ENCODE results near the gene SMARCB1. TPM values are rescaled to one million over a fixed set of nuclear protein-coding genes. Genes with fewer than 3 reads are reported as not detected.

SMARCB1 gene
- total and polyA plus RNA-seq, 2 donors (not counting 1 experiment from before 2014, with no cell fraction given) = 179 to 190 TPM

DNA sequence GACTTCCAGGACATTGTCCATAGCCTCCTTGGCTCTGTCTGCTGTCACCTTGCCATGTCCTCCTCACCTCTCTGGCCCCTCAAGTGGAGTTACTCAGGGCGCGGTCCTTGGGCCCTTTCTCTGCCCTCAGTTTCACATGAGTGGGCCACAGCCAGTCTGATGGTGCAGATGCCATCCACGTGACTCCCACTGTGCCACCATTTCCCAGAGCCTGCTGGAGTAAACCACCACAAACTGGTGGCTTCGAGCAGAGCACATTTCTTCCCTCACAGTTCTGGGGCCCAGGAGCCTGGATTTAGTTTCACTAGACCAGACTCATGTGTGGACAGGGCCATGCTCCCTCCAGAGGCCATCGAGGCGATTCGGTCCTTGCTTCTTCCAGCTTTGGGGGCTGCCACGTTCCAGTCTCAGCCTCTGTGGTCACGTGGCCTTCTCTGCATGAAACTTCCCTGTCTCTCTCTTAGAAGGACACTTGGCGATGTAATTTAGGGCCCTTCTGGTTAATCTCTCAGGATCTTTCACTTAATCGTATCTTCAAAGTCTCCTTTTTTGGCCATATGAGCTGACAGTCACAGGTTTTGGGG is 14.6 kb downstream of the SMARCB1 start:
- no peaks in the 10 kb centered on the region for H3K9me3 Mint-ChIP-seq (ENCODE audit: insufficient read depth)
- ChIA-PET CTCF (interaction anchor here (1.4 to 2.4 kb wide), 4 partner anchors 30 to 49 kb away, joined by 3 to 6 read pairs (median 6); partner anchors contain the start of gene DERL3), POLR2A (interaction anchor here (1.0 to 4.2 kb wide), 10 partner anchors 19 to 85 kb away, joined by 3 to 26 read pairs (median 6); partner anchors contain the start of genes DERL3, MMP11 and SLC2A11)
- Histone ChIP-seq H3K79me2 (ENCODE audit: control insufficient read depth, insufficient read depth, low read length) (peaks cover 51% of the 10 kb centered on the region), H3K4me3 (ENCODE audit: control extremely low read depth in 1 of 5, extremely low read depth in 1 of 5, insufficient read depth in 1 of 5, low read depth in 2 of 5, low read length in 4 of 5) (no peak overlapping the region), H3K9me3 (ENCODE audit: control extremely low read depth in 1 of 3, control insufficient read depth in 2 of 3, insufficient read depth in 1 of 3, low read length in 2 of 3) (no peaks in the 10 kb centered on the region), H3K36me3 (replicated peaks in 1 of 2; ENCODE audit: control extremely low read depth in 1 of 2, control insufficient read depth in 1 of 2, extremely low read depth in 1 of 2, insufficient read depth in 2 of 2, low read length in 1 of 2) (peaks cover 7 to 60% of the 10 kb centered on the region in 2 experiments), H3K4me1 (ENCODE audit: control insufficient read depth in 2 of 2, insufficient read depth in 2 of 2, low read length in 2 of 2) (peaks cover 71 to 83% of the 10 kb centered on the region in 2 donors), H3K27ac (ENCODE audit: low read length in 2 of 2) (peak overlapping the region; percentile 92 to 93), H4K20me1 (ENCODE audit: control insufficient read depth, insufficient read depth, low read length, poor library complexity, severe bottlenecking) (no peaks in the 10 kb centered on the region), H3K27me3 (replicated peaks in 1 of 4; ENCODE audit: control extremely low read depth in 1 of 4, control insufficient read depth in 3 of 4, insufficient read depth in 4 of 4, low read length in 3 of 4) (no peaks in the 10 kb centered on the region), H3K9ac (ENCODE audit: low read length) (peak overlapping the region; percentile 29), H3K4me2 (replicated peaks; ENCODE audit: low read depth, low read length, poor library complexity, severe bottlenecking) (peak overlapping the region; percentile 61), H2AFZ (ENCODE audit: insufficient read depth, low read depth, low read length, poor library complexity, severe bottlenecking) (peak overlapping the region; percentile 27)
- TF ChIP-seq, protein P1, sequence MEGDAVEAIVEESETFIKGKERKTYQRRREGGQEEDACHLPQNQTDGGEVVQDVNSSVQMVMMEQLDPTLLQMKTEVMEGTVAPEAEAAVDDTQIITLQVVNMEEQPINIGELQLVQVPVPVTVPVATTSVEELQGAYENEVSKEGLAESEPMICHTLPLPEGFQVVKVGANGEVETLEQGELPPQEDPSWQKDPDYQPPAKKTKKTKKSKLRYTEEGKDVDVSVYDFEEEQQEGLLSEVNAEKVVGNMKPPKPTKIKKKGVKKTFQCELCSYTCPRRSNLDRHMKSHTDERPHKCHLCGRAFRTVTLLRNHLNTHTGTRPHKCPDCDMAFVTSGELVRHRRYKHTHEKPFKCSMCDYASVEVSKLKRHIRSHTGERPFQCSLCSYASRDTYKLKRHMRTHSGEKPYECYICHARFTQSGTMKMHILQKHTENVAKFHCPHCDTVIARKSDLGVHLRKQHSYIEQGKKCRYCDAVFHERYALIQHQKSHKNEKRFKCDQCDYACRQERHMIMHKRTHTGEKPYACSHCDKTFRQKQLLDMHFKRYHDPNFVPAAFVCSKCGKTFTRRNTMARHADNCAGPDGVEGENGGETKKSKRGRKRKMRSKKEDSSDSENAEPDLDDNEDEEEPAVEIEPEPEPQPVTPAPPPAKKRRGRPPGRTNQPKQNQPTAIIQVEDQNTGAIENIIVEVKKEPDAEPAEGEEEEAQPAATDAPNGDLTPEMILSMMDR (IDR thresholded peaks at IDR 0.05) = no peak
- no peak for TF ChIP-seq EZH2 (IDR thresholded peaks at IDR 0.05; ENCODE audit: borderline replicate concordance, insufficient read depth, low read depth, low read length, poor library complexity, severe bottlenecking)
- WGBS (ENCODE audit: insufficient coverage) = 57% methylated on average over 9 of the region's 11 CpGs
- H3K4me3 Mint-ChIP-seq = peak overlapping the region; percentile 81
- ATAC-seq (ENCODE audit: low read depth) (peak; percentile 6), DNase-seq (no peak)
- intact Hi-C loops (cut with micrococcal nuclease) = loop anchor here (1.0 to 10.0 kb wide), 4 partner anchors 19 to 753 kb away; partner anchors contain the start of genes CHCHD10, DERL3, GUCD1 and SNRPD3
- H3K4me1 Mint-ChIP-seq = peaks cover 77% of the 10 kb centered on the region
- no peaks in the 10 kb centered on the region for H3K27me3 Mint-ChIP-seq
- H3K27ac Mint-ChIP-seq = peak overlapping the region; percentile 96

DNA sequence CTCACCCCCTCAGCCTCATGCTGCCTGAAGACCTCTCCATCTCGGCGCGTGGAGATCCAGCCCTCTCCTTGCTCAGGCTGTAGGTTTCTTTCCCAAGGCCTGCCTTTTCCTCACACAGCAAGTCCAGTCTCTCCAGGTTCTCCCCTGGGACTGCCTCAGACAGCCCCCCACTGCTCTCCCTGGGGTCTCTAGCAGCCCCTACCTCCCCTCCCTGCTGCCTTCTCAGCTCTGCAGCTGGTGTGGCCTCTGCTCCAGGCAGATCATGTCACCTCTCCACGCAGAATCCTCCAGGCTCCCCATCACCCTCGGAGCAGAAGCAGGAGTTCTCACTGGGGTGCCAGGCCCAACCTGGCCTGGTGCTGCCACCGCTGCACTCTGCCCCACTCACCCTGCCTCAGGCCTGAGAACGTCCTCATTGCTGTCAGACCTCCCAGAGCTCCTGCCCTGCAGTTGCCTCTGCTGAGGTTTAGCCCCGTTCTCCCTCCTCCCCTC is 15.2 kb downstream of the SMARCB1 start:
- H3K4me1 ChIP-seq (ENCODE audit: control insufficient read depth in 2 of 2, insufficient read depth in 2 of 2, low read length in 2 of 2) = peaks cover 77 to 89% of the 10 kb centered on the region in 2 donors
- peaks cover 57% of the 10 kb centered on the region for H3K79me2 ChIP-seq (ENCODE audit: control insufficient read depth, insufficient read depth, low read length)
- CTCF ChIA-PET = interaction anchor here (1.0 to 2.3 kb wide), 3 partner anchors 31 to 50 kb away, joined by 3 to 6 read pairs (median 5); no protein-coding TSS in a partner anchor
- H3K27me3 ChIP-seq (replicated peaks in 1 of 4; ENCODE audit: control extremely low read depth in 1 of 4, control insufficient read depth in 3 of 4, insufficient read depth in 4 of 4, low read length in 3 of 4) = no peaks in the 10 kb centered on the region
- H3K9ac ChIP-seq (ENCODE audit: low read length) = peak overlapping the region; percentile 51
- POLR2A ChIA-PET = interaction anchor here (1.0 to 4.2 kb wide), 5 partner anchors 18 to 55 kb away, joined by 3 to 18 read pairs (median 11); partner anchors contain the start of genes DERL3 and SLC2A11
- peak overlapping the region; percentile 61 for H3K4me2 ChIP-seq (replicated peaks; ENCODE audit: low read depth, low read length, poor library complexity, severe bottlenecking)
- Mint-ChIP-seq H3K27me3 (no peaks in the 10 kb centered on the region), H3K4me3 (peak overlapping the region; percentile 81), H3K9me3 (ENCODE audit: insufficient read depth) (no peaks in the 10 kb centered on the region), H3K27ac (peak overlapping the region; percentile 96), H3K4me1 (peaks cover 76% of the 10 kb centered on the region)
- no peak overlapping the region for H2AFZ ChIP-seq (ENCODE audit: insufficient read depth, low read depth, low read length, poor library complexity, severe bottlenecking)
- 97% methylated on average over 8 of the region's 8 CpGs for WGBS (ENCODE audit: insufficient coverage)
- H3K9me3 ChIP-seq (ENCODE audit: control extremely low read depth in 1 of 3, control insufficient read depth in 2 of 3, insufficient read depth in 1 of 3, low read length in 2 of 3) = no peaks in the 10 kb centered on the region
- DNase-seq = no peak
- peaks cover 7 to 58% of the 10 kb centered on the region in 2 experiments for H3K36me3 ChIP-seq (replicated peaks in 1 of 2; ENCODE audit: control extremely low read depth in 1 of 2, control insufficient read depth in 1 of 2, extremely low read depth in 1 of 2, insufficient read depth in 2 of 2, low read length in 1 of 2)
- intact Hi-C loops (cut with micrococcal nuclease) = loop anchor here (1.0 to 10.0 kb wide), 4 partner anchors 19 to 753 kb away; partner anchors contain the start of genes CHCHD10, DERL3, GUCD1 and SNRPD3
- TF ChIP-seq EZH2 (IDR thresholded peaks at IDR 0.05; ENCODE audit: borderline replicate concordance, insufficient read depth, low read depth, low read length, poor library complexity, severe bottlenecking) = no peak
- TF ChIP-seq, protein P1 (IDR thresholded peaks at IDR 0.05) = no peak
- no peak overlapping the region for H3K4me3 ChIP-seq (ENCODE audit: control extremely low read depth in 1 of 5, extremely low read depth in 1 of 5, insufficient read depth in 1 of 5, low read depth in 2 of 5, low read length in 4 of 5)
- peak overlapping the region; percentile 92 to 93 for H3K27ac ChIP-seq (ENCODE audit: low read length in 2 of 2)
- no peak for ATAC-seq (ENCODE audit: low read depth)
- no peaks in the 10 kb centered on the region for H4K20me1 ChIP-seq (ENCODE audit: control insufficient read depth, insufficient read depth, low read length, poor library complexity, severe bottlenecking)
